Mesenchymal stem cell (in vitro differentiated cells and primary cell): ENCODE measurements around the gene CRISP1.

Source experiments
- DNase-seq: peaks from one replicate; pipeline ENCODE4 v3.0.0-alpha.2; 2013
- H2AFZ ChIP-seq: one replicate; pipeline ENCODE4 v1.6.1; 2013; ENCODE audit warnings: low read depth, mild to moderate bottlenecking, control low read depth, inconsistent platforms, low read length, moderate library complexity
- H2AK5ac ChIP-seq: 2 replicates; pipeline ENCODE4 v1.6.1; 2013; ENCODE audit warnings: low read length, moderate library complexity, mild to moderate bottlenecking, inconsistent platforms; ENCODE audit not compliant: severe bottlenecking
- H2BK120ac ChIP-seq: one replicate; pipeline ENCODE4 v1.6.1; 2013; ENCODE audit warnings: low read depth, mild to moderate bottlenecking, inconsistent platforms, low read length, moderate library complexity
- H2BK12ac ChIP-seq, 2 experiments: one replicate each; pipeline ENCODE4 v1.6.1; 2013; ENCODE audit warnings: inconsistent platforms in 2 of 2, low read length in 2 of 2, mild to moderate bottlenecking in 2 of 2, moderate library complexity in 2 of 2, control low read depth in 1 of 2
- H2BK15ac ChIP-seq: one replicate; pipeline ENCODE4 v1.6.1; 2013; ENCODE audit warnings: mild to moderate bottlenecking, low read depth, inconsistent platforms; ENCODE audit not compliant: poor library complexity, severe bottlenecking
- H2BK5ac ChIP-seq: 2 replicates; pipeline ENCODE4 v1.6.1; 2013; ENCODE audit warnings: low read depth, mild to moderate bottlenecking, low read length, control low read depth, inconsistent platforms; ENCODE audit not compliant: poor library complexity, severe bottlenecking
- H3K14ac ChIP-seq, 2 experiments: one replicate each; pipeline ENCODE4 v1.6.1; 2013; ENCODE audit warnings: inconsistent platforms in 2 of 2, low read length in 2 of 2, control low read depth in 1 of 2, mild to moderate bottlenecking in 1 of 2, moderate library complexity in 1 of 2
- H3K18ac ChIP-seq, 2 experiments: one replicate each; pipeline ENCODE4 v1.6.1; 2013; ENCODE audit warnings: inconsistent platforms in 2 of 2, low read length in 2 of 2, control low read depth in 1 of 2, low read depth in 1 of 2, mild to moderate bottlenecking in 1 of 2
- H3K23ac ChIP-seq, 2 experiments: one replicate each; pipeline ENCODE4 v1.6.1; 2013; ENCODE audit warnings: inconsistent platforms in 2 of 2, low read length in 2 of 2, mild to moderate bottlenecking in 2 of 2, moderate library complexity in 2 of 2, control low read depth in 1 of 2
- H3K27ac ChIP-seq: 2 replicates; pipeline ENCODE4 v1.5.1; 2013; ENCODE audit warnings: mild to moderate bottlenecking, moderate library complexity, low read length, control low read depth, inconsistent platforms; ENCODE audit not compliant: poor library complexity, severe bottlenecking
- H3K27me3 ChIP-seq, 2 experiments: 2 replicates each; pipeline versions ENCODE4 v1.6.1 to v1.7.0; 2013; ENCODE audit warnings: low read length in 2 of 2, mild to moderate bottlenecking in 2 of 2, moderate library complexity in 2 of 2, control low read depth in 1 of 2, inconsistent platforms in 1 of 2; ENCODE audit not compliant: control insufficient read depth in 1 of 2, insufficient read depth in 1 of 2
- H3K36me3 ChIP-seq, 2 experiments: 2 replicates each; pipeline versions ENCODE4 v1.6.1 to v1.7.0; 2013; ENCODE audit warnings: low read length in 2 of 2, control low read depth in 1 of 2, inconsistent platforms in 1 of 2, low read depth in 1 of 2, mild to moderate bottlenecking in 1 of 2; ENCODE audit not compliant: insufficient read depth in 2 of 2, control insufficient read depth in 1 of 2
- H3K4ac ChIP-seq, 2 experiments: one replicate each; pipeline ENCODE4 v1.6.1; 2013; ENCODE audit warnings: inconsistent platforms in 2 of 2, low read length in 2 of 2, mild to moderate bottlenecking in 2 of 2, moderate library complexity in 2 of 2, control low read depth in 1 of 2, low read depth in 1 of 2
- H3K4me1 ChIP-seq: 2 replicates; pipeline ENCODE4 v1.6.1; 2013; ENCODE audit warnings: low read depth, low read length, control low read depth; ENCODE audit not compliant: control insufficient read depth, insufficient read depth
- H3K4me2 ChIP-seq: 2 replicates; pipeline ENCODE4 v1.6.1; 2013; ENCODE audit warnings: low read length, mild to moderate bottlenecking, inconsistent platforms; ENCODE audit not compliant: poor library complexity, severe bottlenecking
- H3K4me3 ChIP-seq, 2 experiments: 2 replicates each; pipeline versions ENCODE4 v1.5.1 to v1.7.0; 2013; ENCODE audit warnings: low read length in 2 of 2, mild to moderate bottlenecking in 2 of 2, control low read depth in 1 of 2, low read depth in 1 of 2; ENCODE audit not compliant: insufficient read depth in 1 of 2
- H3K79me1 ChIP-seq: replicated peaks from 2 replicates; pipeline ENCODE4 v1.6.1; 2013; ENCODE audit warnings: mild to moderate bottlenecking, control low read depth, low read length, inconsistent platforms; ENCODE audit not compliant: poor library complexity, severe bottlenecking
- H3K9ac ChIP-seq: 2 replicates; pipeline ENCODE4 v1.7.0; 2013; ENCODE audit warnings: mild to moderate bottlenecking, low read length, moderate library complexity
- H3K9me3 ChIP-seq: 2 replicates; pipeline ENCODE4 v1.7.0; 2013; ENCODE audit warnings: mild to moderate bottlenecking, low read length; ENCODE audit not compliant: control insufficient read depth
- H4K8ac ChIP-seq: one replicate; pipeline ENCODE4 v1.6.1; 2013; ENCODE audit warnings: inconsistent platforms, mild to moderate bottlenecking, low read length, moderate library complexity
- H4K91ac ChIP-seq: one replicate; pipeline ENCODE4 v1.6.1; 2013; ENCODE audit warnings: mild to moderate bottlenecking, low read length, inconsistent platforms
- WGBS: methylation state at CpG from one replicate; pipeline ENCODE4 v1.1.7; 2013; ENCODE audit warnings: mixed read lengths; 5-methylcytosine and 5-hydroxymethylcytosine counted together

Gene CRISP1

DNA sequence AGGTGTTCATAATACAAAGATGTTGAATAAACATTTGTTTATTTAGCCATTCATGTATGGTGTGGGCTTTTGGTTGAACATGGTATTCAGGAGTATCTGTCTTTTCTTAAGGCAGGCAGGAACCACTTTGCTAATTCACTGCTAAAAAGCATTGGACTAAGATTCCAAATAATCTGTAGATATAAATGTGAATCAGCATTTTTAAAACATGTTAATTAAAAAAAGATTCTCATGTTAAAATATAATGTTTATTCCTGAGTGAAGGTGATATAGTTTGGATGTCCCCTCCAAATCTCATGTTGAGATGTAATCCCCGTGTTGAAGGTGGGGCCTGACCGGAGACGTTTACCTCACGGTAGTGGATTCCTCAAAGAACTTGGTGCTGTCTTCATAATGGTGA is 19.3 kb downstream of the CRISP1 start:
- no peaks in the 10 kb centered on the region for H3K36me3 ChIP-seq
- H2BK15ac ChIP-seq = no peak overlapping the region
- WGBS = 96% methylated on average over 4 of the region's 4 CpGs

GRCh38 chr6:49841424-49841823 is 24.9 kb downstream of the CRISP1 start:
- H2BK5ac ChIP-seq = no peak overlapping the region
- H2BK12ac ChIP-seq = no peak overlapping the region
- DNase-seq = no peak
- H3K27ac ChIP-seq = no peak overlapping the region
- no peaks in the 10 kb centered on the region for H3K9me3 ChIP-seq
- no peak overlapping the region for H3K23ac ChIP-seq
- H3K14ac ChIP-seq = no peak overlapping the region
- no peak overlapping the region for H3K4me3 ChIP-seq
- H3K79me1 ChIP-seq = no peaks in the 10 kb centered on the region
- H3K36me3 ChIP-seq = no peaks in the 10 kb centered on the region
- 92% methylated on average over 3 of the region's 4 CpGs for whole genome bisulfite sequencing
- peaks cover 2 to 3% of the 10 kb centered on the region in 2 experiments for H3K27me3 ChIP-seq
- H4K8ac ChIP-seq = no peak overlapping the region
- no peaks in the 10 kb centered on the region for H3K4me1 ChIP-seq
- H2AFZ ChIP-seq = no peak overlapping the region
- H2AK5ac ChIP-seq = no peak overlapping the region
- H3K9ac ChIP-seq = no peak overlapping the region
- H3K4me2 ChIP-seq = no peak overlapping the region
- H2BK15ac ChIP-seq = no peak overlapping the region
- no peak overlapping the region for H4K91ac ChIP-seq
- no peak overlapping the region for H3K18ac ChIP-seq
- H3K4ac ChIP-seq = no peak overlapping the region
- no peak overlapping the region for H2BK120ac ChIP-seq

More for the DNA sequence above, 19.3 kb downstream of the CRISP1 start:
- no peak overlapping the region for H3K27ac ChIP-seq
- H3K9ac ChIP-seq = no peak overlapping the region
- H3K18ac ChIP-seq = no peak overlapping the region
- no peak overlapping the region for H2BK5ac ChIP-seq
- no peak overlapping the region for H2AFZ ChIP-seq
- no peak overlapping the region for H3K4ac ChIP-seq
- H3K79me1 ChIP-seq = no peaks in the 10 kb centered on the region
- no peak overlapping the region for H3K4me3 ChIP-seq
- no peak overlapping the region for H3K23ac ChIP-seq
- no peak for DNase-seq
- H3K27me3 ChIP-seq = peaks cover 3 to 5% of the 10 kb centered on the region in 2 experiments
- no peaks in the 10 kb centered on the region for H3K9me3 ChIP-seq
- no peak overlapping the region for H2AK5ac ChIP-seq
- H2BK12ac ChIP-seq = no peak overlapping the region
- no peak overlapping the region for H4K8ac ChIP-seq
- no peaks in the 10 kb centered on the region for H3K4me1 ChIP-seq
- H2BK120ac ChIP-seq = no peak overlapping the region
- H3K4me2 ChIP-seq = no peak overlapping the region
- H4K91ac ChIP-seq = no peak overlapping the region
- no peak overlapping the region for H3K14ac ChIP-seq

DNA sequence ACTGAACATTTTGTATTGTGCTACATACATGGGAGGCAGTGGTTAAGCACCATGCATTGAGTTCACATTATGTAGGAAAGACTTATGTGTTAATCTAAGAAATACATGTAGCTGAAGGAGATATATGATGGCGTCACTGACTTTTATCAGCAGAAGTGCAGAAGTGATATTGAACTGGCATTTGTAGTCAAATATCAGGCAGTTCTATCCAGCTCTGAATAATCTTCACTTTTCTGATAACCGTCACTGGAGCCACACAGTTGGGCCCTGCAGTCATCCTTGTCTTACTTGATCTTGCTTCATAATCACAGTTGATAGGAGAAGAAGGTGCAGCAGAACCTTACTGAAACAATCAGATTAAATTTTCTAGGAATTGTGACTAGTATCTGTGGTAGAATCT is 26.4 kb downstream of the CRISP1 start:
- no peaks in the 10 kb centered on the region for H3K36me3 ChIP-seq
- no peak overlapping the region for H2AK5ac ChIP-seq
- H4K91ac ChIP-seq = no peak overlapping the region
- H2BK15ac ChIP-seq = no peak overlapping the region
- no peak overlapping the region for H3K4me2 ChIP-seq
- H3K9me3 ChIP-seq = no peaks in the 10 kb centered on the region
- peaks cover 0 to 3% of the 10 kb centered on the region in 2 experiments for H3K27me3 ChIP-seq
- H4K8ac ChIP-seq = no peak overlapping the region
- no peak overlapping the region for H2AFZ ChIP-seq
- H3K9ac ChIP-seq = no peak overlapping the region
- H2BK5ac ChIP-seq = no peak overlapping the region
- WGBS = 100% methylated on average over 1 of the region's 2 CpGs
- no peaks in the 10 kb centered on the region for H3K79me1 ChIP-seq
- no peak overlapping the region for H3K18ac ChIP-seq
- H3K27ac ChIP-seq = no peak overlapping the region
- no peak overlapping the region for H2BK12ac ChIP-seq
- H3K4me1 ChIP-seq = no peaks in the 10 kb centered on the region
- no peak overlapping the region for H3K23ac ChIP-seq
- no peak for DNase-seq
- no peak overlapping the region for H3K4me3 ChIP-seq
- no peak overlapping the region for H2BK120ac ChIP-seq
- no peak overlapping the region for H3K14ac ChIP-seq
- H3K4ac ChIP-seq = no peak overlapping the region

- H4K91ac ChIP-seq = no peak overlapping the region
- H3K4ac ChIP-seq = no peak overlapping the region
- no peak overlapping the region for H3K23ac ChIP-seq
- no peak overlapping the region for H3K14ac ChIP-seq
- H2BK5ac ChIP-seq = no peak overlapping the region
- no peak overlapping the region for H2BK120ac ChIP-seq
- no peaks in the 10 kb centered on the region for H3K4me1 ChIP-seq
- H3K36me3 ChIP-seq = no peaks in the 10 kb centered on the region
- H2AFZ ChIP-seq = no peak overlapping the region
- H2AK5ac ChIP-seq = no peak overlapping the region
- 100% methylated on average over 1 of the region's 2 CpGs for WGBS
- H2BK12ac ChIP-seq = no peak overlapping the region
- no peak overlapping the region for H3K18ac ChIP-seq
- no peak overlapping the region for H4K8ac ChIP-seq
- H2BK15ac ChIP-seq = no peak overlapping the region
- DNase-seq = no peak
- H3K4me2 ChIP-seq = no peak overlapping the region
- H3K9ac ChIP-seq = no peak overlapping the region
- no peaks in the 10 kb centered on the region for H3K9me3 ChIP-seq
- no peak overlapping the region for H3K4me3 ChIP-seq
- no peaks in the 10 kb centered on the region for H3K79me1 ChIP-seq
- no peaks in the 10 kb centered on the region for H3K27me3 ChIP-seq
- H3K27ac ChIP-seq = no peak overlapping the region
These were observed 27.2 kb downstream of the CRISP1 start for GRCh38 chr6:49839162-49839561.
